ENCODE data around the gene IGLL1.

Gene IGLL1

GRCh38 chr22:23534201-23534850, 45.8 kb downstream of the IGLL1 start:
- no peak overlapping the region for H3K27ac ChIP-seq (ENCODE audit: low read length)
- H3K9me2 ChIP-seq (replicated peaks; ENCODE audit: insufficient read depth, low read length), result no peaks in the 10 kb centered on the region
- TF ChIP-seq EZH2phosphoT487 (IDR thresholded peaks at IDR 0.05; ENCODE audit: low read length) (no peak), CTCF (IDR thresholded peaks at IDR 0.05; ENCODE audit: low read length) (no peak), EZH2 (optimal IDR thresholded peaks at IDR 0.05; ENCODE audit: low read depth, low read length) (no peak)
- no peaks in the 10 kb centered on the region for H3K4me1 ChIP-seq (ENCODE audit: low read length)
- H2AFZ ChIP-seq (ENCODE audit: low read length), result no peak overlapping the region
- H3K4me2 ChIP-seq (ENCODE audit: low read depth, low read length), result no peak overlapping the region
- no peaks in the 10 kb centered on the region for H3K36me3 ChIP-seq (replicated peaks; ENCODE audit: insufficient read depth, low read length)
- no peak overlapping the region for H3K4me3 ChIP-seq (ENCODE audit: low read length)
- H3K9ac ChIP-seq (ENCODE audit: low read length), result no peak overlapping the region
- no peaks in the 10 kb centered on the region for H3F3A ChIP-seq (ENCODE audit: insufficient read depth, low read length)
- no peaks in the 10 kb centered on the region for H3K9me3 ChIP-seq (replicated peaks; ENCODE audit: insufficient read depth, low read length)
- no peaks in the 10 kb centered on the region for H4K20me1 ChIP-seq (ENCODE audit: insufficient read depth, low read length)
- no peaks in the 10 kb centered on the region for H3K79me2 ChIP-seq (ENCODE audit: low read length)
- H3K27me3 ChIP-seq (replicated peaks; ENCODE audit: insufficient read depth, low read length), result peaks cover 53% of the 10 kb centered on the region
- DNase-seq, result no peak

GRCh38 chr22:23533771-23534191, 46.3 kb downstream of the IGLL1 start:
- H3K9ac ChIP-seq (ENCODE audit: low read length), result no peak overlapping the region
- H3K36me3 ChIP-seq (replicated peaks; ENCODE audit: insufficient read depth, low read length), result no peaks in the 10 kb centered on the region
- H3K4me3 ChIP-seq (ENCODE audit: low read length), result no peak overlapping the region
- H3K4me2 ChIP-seq (ENCODE audit: low read depth, low read length), result no peak overlapping the region
- H3F3A ChIP-seq (ENCODE audit: insufficient read depth, low read length), result no peaks in the 10 kb centered on the region
- H3K4me1 ChIP-seq (ENCODE audit: low read length), result no peaks in the 10 kb centered on the region
- H3K79me2 ChIP-seq (ENCODE audit: low read length), result no peaks in the 10 kb centered on the region
- no peak for DNase-seq
- H2AFZ ChIP-seq (ENCODE audit: low read length), result no peak overlapping the region
- no peaks in the 10 kb centered on the region for H3K9me2 ChIP-seq (replicated peaks; ENCODE audit: insufficient read depth, low read length)
- no peak overlapping the region for H3K27ac ChIP-seq (ENCODE audit: low read length)
- H4K20me1 ChIP-seq (ENCODE audit: insufficient read depth, low read length), result no peaks in the 10 kb centered on the region
- H3K9me3 ChIP-seq (replicated peaks; ENCODE audit: insufficient read depth, low read length), result no peaks in the 10 kb centered on the region
- peaks cover 59% of the 10 kb centered on the region for H3K27me3 ChIP-seq (replicated peaks; ENCODE audit: insufficient read depth, low read length)
- TF ChIP-seq CTCF (IDR thresholded peaks at IDR 0.05; ENCODE audit: low read length) (no peak), EZH2 (optimal IDR thresholded peaks at IDR 0.05; ENCODE audit: low read depth, low read length) (no peak), EZH2phosphoT487 (IDR thresholded peaks at IDR 0.05; ENCODE audit: low read length) (no peak)

- no peaks in the 10 kb centered on the region for H3K4me1 ChIP-seq (ENCODE audit: low read length)
- no peak overlapping the region for H3K27ac ChIP-seq (ENCODE audit: low read length)
- no peaks in the 10 kb centered on the region for H4K20me1 ChIP-seq (ENCODE audit: insufficient read depth, low read length)
- H3K79me2 ChIP-seq (ENCODE audit: low read length), result no peaks in the 10 kb centered on the region
- peak; percentile 38 for TF ChIP-seq CTCF (IDR thresholded peaks at IDR 0.05; ENCODE audit: low read length)
- no peak for TF ChIP-seq EZH2 (optimal IDR thresholded peaks at IDR 0.05; ENCODE audit: low read depth, low read length)
- no peak for TF ChIP-seq EZH2phosphoT487 (IDR thresholded peaks at IDR 0.05; ENCODE audit: low read length)
- no peak overlapping the region for H3K4me2 ChIP-seq (ENCODE audit: low read depth, low read length)
- H3K36me3 ChIP-seq (replicated peaks; ENCODE audit: insufficient read depth, low read length), result no peaks in the 10 kb centered on the region
- H2AFZ ChIP-seq (ENCODE audit: low read length), result no peak overlapping the region
- peaks cover 59% of the 10 kb centered on the region for H3K27me3 ChIP-seq (replicated peaks; ENCODE audit: insufficient read depth, low read length)
- no peak overlapping the region for H3K4me3 ChIP-seq (ENCODE audit: low read length)
- no peaks in the 10 kb centered on the region for H3K9me2 ChIP-seq (replicated peaks; ENCODE audit: insufficient read depth, low read length)
- H3K9me3 ChIP-seq (replicated peaks; ENCODE audit: insufficient read depth, low read length), result no peaks in the 10 kb centered on the region
- no peak overlapping the region for H3K9ac ChIP-seq (ENCODE audit: low read length)
- peak; percentile 16 for DNase-seq
- H3F3A ChIP-seq (ENCODE audit: insufficient read depth, low read length), result no peaks in the 10 kb centered on the region
Observed at GRCh38 chr22:23533328-23533762, 46.7 kb downstream of the IGLL1 start.
